MCF 10A (cell line): ENCODE measurements around the gene SCUBE3. TPM values are rescaled to one million over a fixed set of nuclear protein-coding genes. Genes with fewer than 3 reads are reported as not detected.

ENCODE experiments used
- BruUV-seq: library from RNA; stranded (reverse); fragments of 400-500 nt; replicated peaks from 2 replicates; lab custom pipeline; 2021; lab: Mats Ljungman, UMichigan
- CTCF ChIA-PET: fragments of 300-600 bp; sonication (Branson Sonifier 250); formaldehyde crosslinking; extraction: SDS; loops from one replicate; lab custom pipeline; 2021; ENCODE audit warnings: antibody characterized with exemption, inconsistent platforms; lab: Yijun Ruan, JAX
- POLR2A ChIA-PET: fragments of 300-600, 350-650 bp; sonication (Branson Sonifier 250); formaldehyde crosslinking; extraction: SDS; loops from one replicate; lab custom pipeline; 2020; ENCODE audit warnings: antibody characterized with exemption, inconsistent platforms; lab: Yijun Ruan, JAX
- DNase-seq: peaks from one replicate; pipeline ENCODE4 v3.0.0-alpha.2; 2018; ENCODE audit not compliant: unreplicated experiment
- H3K27ac Mint-ChIP-seq: one replicate; pipeline ENCODE4 v1.8.0; 2022; ENCODE audit warnings: mild to moderate bottlenecking, low read depth, mixed read lengths; ENCODE audit not compliant: unreplicated experiment
- H3K27me3 Mint-ChIP-seq: one replicate; pipeline ENCODE4 v1.8.0; 2022; ENCODE audit warnings: mixed read lengths; ENCODE audit not compliant: insufficient read depth, unreplicated experiment
- H3K36me3 Mint-ChIP-seq: one replicate; pipeline ENCODE4 v1.8.0; 2022; ENCODE audit warnings: mild to moderate bottlenecking, moderate library complexity, mixed read lengths; ENCODE audit not compliant: insufficient read depth, unreplicated experiment
- H3K4me1 Mint-ChIP-seq: one replicate; pipeline ENCODE4 v1.8.0; 2022; ENCODE audit warnings: mixed read lengths; ENCODE audit not compliant: insufficient read depth, unreplicated experiment
- H3K4me3 Mint-ChIP-seq: one replicate; pipeline ENCODE4 v1.8.0; 2022; ENCODE audit warnings: mild to moderate bottlenecking, moderate library complexity, mixed read lengths; ENCODE audit not compliant: unreplicated experiment
- H3K9me3 Mint-ChIP-seq: one replicate; pipeline ENCODE4 v1.8.0; 2022; ENCODE audit warnings: mixed read lengths; ENCODE audit not compliant: unreplicated experiment
- CTCF ChIP-seq: fragments of 200-600 bp; IDR thresholded peaks from one replicate; pipeline ENCODE4 v1.8.0; 2022; ENCODE audit warnings: antibody characterized with exemption, mild to moderate bottlenecking; ENCODE audit not compliant: unreplicated experiment
- intact Hi-C: fragments of 100-400 bp; cut with micrococcal nuclease; formaldehyde crosslinking; loops from 2 replicates; pipeline ENCODE4 v1.14.1; 2022
- total RNA-seq: library from RNA; stranded (reverse); gene quantifications from 2 replicates; pipeline ENCODE4 v1.2.3, GENCODE V29; 2022

SCUBE3 gene
- total RNA-seq, 1 experiment from 2014 or later = not detected

DNA sequence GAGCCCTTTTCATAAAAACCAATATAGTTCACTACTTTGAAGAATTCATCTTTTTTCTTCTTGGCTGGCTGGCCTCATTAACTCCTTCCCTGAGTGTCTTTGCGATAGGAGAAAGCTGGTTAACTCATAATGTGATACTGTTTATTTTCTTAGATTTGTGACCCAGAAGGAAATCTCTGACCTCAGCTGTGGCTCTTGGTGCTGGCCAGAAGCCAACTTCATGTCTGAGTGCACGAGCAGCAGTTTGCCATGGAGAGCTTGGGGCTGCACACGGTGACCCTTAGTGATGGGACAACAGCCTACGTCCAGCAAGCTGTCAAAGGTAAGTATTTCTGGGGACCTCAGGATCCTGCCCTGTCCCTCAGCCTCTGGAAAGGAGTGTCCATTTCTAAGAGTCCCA is 67.1 kb downstream of the SCUBE3 start:
- peaks cover 30% of the 10 kb centered on the region for H3K36me3 Mint-ChIP-seq
- H3K9me3 Mint-ChIP-seq = no peaks in the 10 kb centered on the region
- no peak for TF ChIP-seq CTCF
- H3K27me3 Mint-ChIP-seq = no peaks in the 10 kb centered on the region
- no peaks in the 10 kb centered on the region for H3K4me1 Mint-ChIP-seq
- no TSS peak for BruUV-seq
- no peak overlapping the region for H3K27ac Mint-ChIP-seq
- CTCF ChIA-PET = no interaction called here
- intact Hi-C loops = no loop called here
- POLR2A ChIA-PET = interaction anchor here (1.2 kb wide), 1 partner anchor 10 kb away, joined by 3 read pairs; no protein-coding TSS in a partner anchor
- no peak overlapping the region for H3K4me3 Mint-ChIP-seq
- DNase-seq = no peak

GRCh38 chr6:35282472-35282871 is 68.7 kb downstream of the SCUBE3 start:
- CTCF ChIA-PET = interaction anchor here (0.5 to 1.5 kb wide), 2 partner anchors 45 to 153 kb away, joined by 3 to 5 read pairs; no protein-coding TSS in a partner anchor
- Mint-ChIP-seq H3K36me3 (peaks cover 43% of the 10 kb centered on the region), H3K9me3 (no peaks in the 10 kb centered on the region), H3K4me3 (no peak overlapping the region), H3K4me1 (no peaks in the 10 kb centered on the region), H3K27ac (no peak overlapping the region), H3K27me3 (no peaks in the 10 kb centered on the region)
- intact Hi-C loops = no loop called here
- no peak for TF ChIP-seq CTCF
- DNase-seq = no peak
- no TSS peak for BruUV-seq
- POLR2A ChIA-PET = no interaction called here

DNA sequence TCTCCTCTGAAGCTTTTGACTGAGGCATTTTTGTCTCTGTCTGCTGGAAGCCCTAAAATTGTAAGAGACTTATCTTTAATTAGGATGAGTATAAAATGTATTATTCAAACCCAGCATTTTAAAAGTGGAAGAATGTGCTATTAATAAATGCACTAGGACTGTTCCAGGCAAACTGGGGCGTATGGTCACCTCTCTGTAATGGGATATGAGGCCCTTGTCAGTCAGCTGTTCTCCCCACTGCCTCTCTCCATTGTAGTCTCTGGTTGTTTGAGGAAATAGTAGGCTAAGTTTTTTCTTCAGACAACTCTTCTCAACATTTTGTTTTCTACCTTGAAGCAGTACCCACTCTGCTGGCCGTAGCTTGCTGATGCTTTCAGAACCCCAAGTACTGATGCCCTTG is 69.6 kb downstream of the SCUBE3 start:
- no peak for DNase-seq
- Mint-ChIP-seq H3K9me3 (no peaks in the 10 kb centered on the region), H3K4me1 (no peaks in the 10 kb centered on the region), H3K27ac (no peak overlapping the region), H3K36me3 (peaks cover 43% of the 10 kb centered on the region), H3K4me3 (no peak overlapping the region), H3K27me3 (no peaks in the 10 kb centered on the region)
- POLR2A ChIA-PET = no interaction called here
- intact Hi-C loops = no loop called here
- no TSS peak for BruUV-seq
- CTCF ChIA-PET = interaction anchor here (1.5 kb wide), 1 partner anchor 45 kb away, joined by 5 read pairs; no protein-coding TSS in a partner anchor
- no peak for TF ChIP-seq CTCF

DNA sequence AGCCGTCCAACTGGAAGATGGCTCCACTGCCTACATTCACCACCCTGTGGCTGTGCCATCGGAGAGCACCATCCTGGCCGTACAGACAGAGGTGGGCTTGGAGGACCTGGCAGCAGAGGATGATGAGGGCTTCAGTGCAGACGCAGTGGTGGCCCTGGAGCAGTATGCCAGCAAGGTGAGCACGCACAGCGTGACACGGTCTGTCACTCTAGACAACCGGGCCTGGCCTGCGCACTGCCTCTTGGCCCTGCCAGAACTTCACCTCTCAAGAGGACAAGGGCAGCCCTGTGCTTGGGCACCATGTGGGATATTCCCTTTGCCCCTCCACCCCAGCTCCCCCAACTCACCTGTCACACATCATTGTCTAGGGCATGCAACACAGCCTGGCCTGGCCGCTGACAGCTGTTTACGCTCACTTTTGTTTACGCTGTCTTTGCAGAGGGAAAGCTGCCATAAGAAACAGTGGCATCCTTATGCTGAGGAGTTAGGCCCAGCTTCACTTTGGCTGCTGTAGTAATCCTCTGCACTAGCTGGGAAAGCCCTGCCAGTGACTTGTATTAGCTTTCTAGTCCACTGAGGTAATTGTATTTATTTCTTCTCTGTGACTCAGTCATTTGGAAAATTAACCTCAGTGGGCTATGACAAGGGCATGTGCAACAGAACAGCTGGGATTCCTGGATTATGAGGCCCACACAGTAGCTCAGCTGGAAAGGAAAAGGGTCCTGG is 74.1 kb downstream of the SCUBE3 start:
- no peak for TF ChIP-seq CTCF
- Mint-ChIP-seq H3K9me3 (no peaks in the 10 kb centered on the region), H3K4me1 (no peaks in the 10 kb centered on the region), H3K27me3 (no peaks in the 10 kb centered on the region), H3K36me3 (peaks cover 52% of the 10 kb centered on the region), H3K27ac (no peak overlapping the region), H3K4me3 (no peak overlapping the region)
- ChIA-PET POLR2A (interaction anchor here (0.9 kb wide), 1 partner anchor 167 kb away, joined by 3 read pairs; no protein-coding TSS in a partner anchor), CTCF (interaction anchor here (0.6 to 1.5 kb wide), 3 partner anchors 10 to 1962 kb away, joined by 3 to 6 read pairs (median 4); partner anchors contain the start of gene DEF6)
- BruUV-seq = no TSS peak
- intact Hi-C loops = no loop called here
- DNase-seq = no peak
